Stimulated activated CD4-positive, alpha-beta T cell treated with anti-CD3 and anti-CD28 coated beads, Interleukin-1b, Interleukin-23, amount 100 ng/mL, for 4 hours (primary cell): Measurements from ENCODE around the gene RELCH.
"Not testable (repeated sequence)": the region's sequence is repeated elsewhere in the genome, so short reads cannot be mapped to it uniquely, and the experiment has no call there.

Experiments used
- DNase-seq, 2 donors: peaks; one replicate each; pipeline ENCODE4 v3.0.0-alpha.2; 2020; ENCODE audit warnings: low read depth in 2 of 2

RELCH gene

GRCh38 chr18:62186774-62187542 is at the start of gene RELCH, which contains the start of gene PIGN:
RELCH (plus strand) TSS chr18:62187255; CDS start chr18:62187506, 251 bp downstream.
PIGN (minus strand) TSS chr18:62187056; CDS start chr18:62161353, 25,703 bp downstream.
- DNase-seq: peak; percentile 80 to 92

GRCh38 chr18:62138461-62139235 is 48.4 kb upstream of the RELCH start:
- DNase-seq: no peak

- DNase-seq: no peak
These were observed 46.8 kb upstream of the RELCH start for GRCh38 chr18:62140259-62140658.

GRCh38 chr18:62144338-62144737 is 42.7 kb upstream of the RELCH start:
- no peak for DNase-seq

GRCh38 chr18:62151068-62151771 is 35.8 kb upstream of the RELCH start:
- no peak for DNase-seq

- DNase-seq: no peak
These were observed 34.2 kb upstream of the RELCH start for GRCh38 chr18:62152844-62153243.

- no peak for DNase-seq
These were observed 29.2 kb upstream of the RELCH start for GRCh38 chr18:62157843-62158242.

GRCh38 chr18:62164310-62164709 is 22.7 kb upstream of the RELCH start:
- no peak for DNase-seq

GRCh38 chr18:62164855-62165487 is 22.1 kb upstream of the RELCH start:
- DNase-seq: no peak

- no peak for DNase-seq
These were observed 21.5 kb upstream of the RELCH start for GRCh38 chr18:62165583-62165982.

- not testable (repeated sequence) for DNase-seq
These were observed 20.5 kb upstream of the RELCH start for GRCh38 chr18:62166524-62166923.

GRCh38 chr18:62170857-62171256 is 16.2 kb upstream of the RELCH start:
- no peak for DNase-seq

GRCh38 chr18:62172298-62172697 is 14.8 kb upstream of the RELCH start:
- DNase-seq: no peak

GRCh38 chr18:62175521-62175920 is 11.5 kb upstream of the RELCH start:
- no peak for DNase-seq

- DNase-seq: no peak
These were observed 9.8 kb upstream of the RELCH start for GRCh38 chr18:62177271-62177670.

- DNase-seq: no peak
These were observed 7.8 kb upstream of the RELCH start for GRCh38 chr18:62179213-62179612.

GRCh38 chr18:62182220-62182619 is 4.8 kb upstream of the RELCH start:
- DNase-seq: no peak

GRCh38 chr18:62183578-62184195 is 3.4 kb upstream of the RELCH start:
- DNase-seq: peak in 1 of 2 donors; percentile 50

- DNase-seq: no peak
These were observed 619 bp upstream of the RELCH start for GRCh38 chr18:62186499-62186773.

GRCh38 chr18:62187543-62188510 is 772 bp downstream of the RELCH start:
- no peak for DNase-seq
